Panc1 (cell line): ENCODE data around the gene TMEM108. TPM values are rescaled to one million over a fixed set of nuclear protein-coding genes. Genes with fewer than 3 reads are reported as not detected.

Experiments used
- ATAC-seq: fragments of 200-7000 bp; cut with Tn5 transposase; 2 replicates; pipeline ENCODE4 v1.9.1; 2020; ENCODE audit warnings: mild to moderate bottlenecking, moderate library complexity
- BruUV-seq: library from RNA; stranded (reverse); fragments of 400-500 nt; replicated peaks from 2 replicates; lab custom pipeline; 2021; lab: Mats Ljungman, UMichigan
- CTCF ChIA-PET: fragments of 300-600 bp; sonication (Branson Sonifier 250); formaldehyde crosslinking; loops from one replicate; lab custom pipeline; 2022; ENCODE audit warnings: antibody characterized with exemption; lab: Charles Lee
- POLR2A ChIA-PET: fragments of 300-600 bp; sonication (Branson Sonifier 250); formaldehyde crosslinking; loops from one replicate; lab custom pipeline; 2022; ENCODE audit warnings: antibody characterized with exemption; lab: Charles Lee
- DNase-seq: peaks from one replicate; pipeline ENCODE4 v3.0.0-alpha.2; 2010; ENCODE audit warnings: low read depth, low spot score
- H3K27ac ChIP-seq: 2 replicates; pipeline ENCODE4 v1.5.1; 2011; ENCODE audit warnings: mild to moderate bottlenecking, low read length, inconsistent platforms
- H3K27me3 ChIP-seq: fragments of 200-500 bp; sonication (Bioruptor generic); 2 replicates; pipeline ENCODE4 v1.6.0; 2014; ENCODE audit warnings: low read length, inconsistent platforms; ENCODE audit not compliant: control insufficient read depth, insufficient read depth
- H3K36me3 ChIP-seq: fragments of 200-500 bp; sonication (Bioruptor generic); 2 replicates; pipeline ENCODE4 v1.5.1; 2014; ENCODE audit warnings: inconsistent platforms, mild to moderate bottlenecking, low read length, moderate library complexity; ENCODE audit not compliant: control insufficient read depth, insufficient read depth
- H3K4me1 ChIP-seq: 2 replicates; pipeline ENCODE4 v1.5.1; 2011; ENCODE audit warnings: inconsistent platforms, mild to moderate bottlenecking, low read length, moderate library complexity; ENCODE audit not compliant: control insufficient read depth, insufficient read depth
- H3K4me3 ChIP-seq, 2 experiments: 2 replicates each; pipeline ENCODE4 v1.5.1; 2011 to 2012; ENCODE audit warnings: low read depth in 2 of 2, low read length in 2 of 2, mild to moderate bottlenecking in 2 of 2, inconsistent platforms in 1 of 2, moderate library complexity in 1 of 2
- H3K9me3 ChIP-seq: fragments of 200-500 bp; sonication (Bioruptor generic); 2 replicates; pipeline ENCODE4 v1.5.1; 2014; ENCODE audit warnings: low read depth, mild to moderate bottlenecking, inconsistent platforms, low read length, moderate library complexity; ENCODE audit not compliant: control insufficient read depth, insufficient read depth
- CTCF ChIP-seq: fragments of 450-650 bp; IDR thresholded peaks from 2 replicates; pipeline ENCODE4 v1.5.1; 2017; ENCODE audit warnings: mild to moderate bottlenecking
- POLR2AphosphoS5 ChIP-seq: IDR thresholded peaks from 2 replicates; pipeline ENCODE4 v1.6.1; 2012; ENCODE audit warnings: mild to moderate bottlenecking, low read depth, low read length, moderate library complexity
- SIN3A ChIP-seq: IDR thresholded peaks from 2 replicates; pipeline ENCODE4 v1.6.1; 2012; ENCODE audit warnings: low read depth, mild to moderate bottlenecking, low read length, moderate library complexity, borderline replicate concordance; ENCODE audit not compliant: insufficient read depth
- TCF7L2 ChIP-seq: IDR thresholded peaks from 2 replicates; pipeline ENCODE4 v1.6.1; 2011; ENCODE audit warnings: mild to moderate bottlenecking, low read depth, low read length, inconsistent platforms
- in situ Hi-C: cut with HindIII; loops from 2 replicates; pipeline ENCODE4 v1.10.0; 2016; ENCODE audit warnings: low sequenced_read_pairs, low pct_unique_long_range_greater_than_20kb
- intact Hi-C: fragments of 100-400 bp; cut with micrococcal nuclease; formaldehyde crosslinking; loops from one replicate; pipeline ENCODE4 v1.10.0; 2022; ENCODE audit not compliant: unreplicated experiment
- total RNA-seq: library from RNA; stranded (reverse); gene quantifications from one replicate; pipeline ENCODE4 v1.2.1, GENCODE V29; 2021; ENCODE audit not compliant: unreplicated experiment
- TF ChIP-seq, protein P1 (sequence below), 2 experiments: IDR thresholded peaks; 2 replicates each; pipeline ENCODE4 v1.6.1; 2011 to 2012; ENCODE audit warnings: low read depth in 2 of 2, control low read depth in 1 of 2, low read length in 1 of 2, mild to moderate bottlenecking in 1 of 2, moderate library complexity in 1 of 2; ENCODE audit not compliant: insufficient read depth in 1 of 2

Gene TMEM108
- total RNA-seq, 1 experiment from 2014 or later = 0.41 TPM

GRCh38 chr3:133296981-133297380 lies 258.8 kb downstream of the TMEM108 start:
- POLR2A ChIA-PET = interaction anchor here (0.6 kb wide), 1 partner anchor 14 kb away, joined by 5 read pairs; no protein-coding TSS in a partner anchor
- intact Hi-C loops (no loop called here), in situ Hi-C loops (no loop called here)
- CTCF ChIA-PET = interaction anchor here (0.5 kb wide), 1 partner anchor 72 kb away, joined by 3 read pairs; no protein-coding TSS in a partner anchor
- no peak for DNase-seq
- Histone ChIP-seq H3K36me3 (no peaks in the 10 kb centered on the region), H3K4me1 (peaks cover 3% of the 10 kb centered on the region; the same call in 1 of the 2 replicates), H3K9me3 (no peaks in the 10 kb centered on the region), H3K27me3 (peaks cover 7% of the 10 kb centered on the region), H3K27ac (no peak overlapping the region), H3K4me3 (no peak overlapping the region)
- no peak for ATAC-seq
- no TSS peak for BruUV-seq
- TF ChIP-seq POLR2AphosphoS5 = no peak
- TF ChIP-seq, protein P1, sequence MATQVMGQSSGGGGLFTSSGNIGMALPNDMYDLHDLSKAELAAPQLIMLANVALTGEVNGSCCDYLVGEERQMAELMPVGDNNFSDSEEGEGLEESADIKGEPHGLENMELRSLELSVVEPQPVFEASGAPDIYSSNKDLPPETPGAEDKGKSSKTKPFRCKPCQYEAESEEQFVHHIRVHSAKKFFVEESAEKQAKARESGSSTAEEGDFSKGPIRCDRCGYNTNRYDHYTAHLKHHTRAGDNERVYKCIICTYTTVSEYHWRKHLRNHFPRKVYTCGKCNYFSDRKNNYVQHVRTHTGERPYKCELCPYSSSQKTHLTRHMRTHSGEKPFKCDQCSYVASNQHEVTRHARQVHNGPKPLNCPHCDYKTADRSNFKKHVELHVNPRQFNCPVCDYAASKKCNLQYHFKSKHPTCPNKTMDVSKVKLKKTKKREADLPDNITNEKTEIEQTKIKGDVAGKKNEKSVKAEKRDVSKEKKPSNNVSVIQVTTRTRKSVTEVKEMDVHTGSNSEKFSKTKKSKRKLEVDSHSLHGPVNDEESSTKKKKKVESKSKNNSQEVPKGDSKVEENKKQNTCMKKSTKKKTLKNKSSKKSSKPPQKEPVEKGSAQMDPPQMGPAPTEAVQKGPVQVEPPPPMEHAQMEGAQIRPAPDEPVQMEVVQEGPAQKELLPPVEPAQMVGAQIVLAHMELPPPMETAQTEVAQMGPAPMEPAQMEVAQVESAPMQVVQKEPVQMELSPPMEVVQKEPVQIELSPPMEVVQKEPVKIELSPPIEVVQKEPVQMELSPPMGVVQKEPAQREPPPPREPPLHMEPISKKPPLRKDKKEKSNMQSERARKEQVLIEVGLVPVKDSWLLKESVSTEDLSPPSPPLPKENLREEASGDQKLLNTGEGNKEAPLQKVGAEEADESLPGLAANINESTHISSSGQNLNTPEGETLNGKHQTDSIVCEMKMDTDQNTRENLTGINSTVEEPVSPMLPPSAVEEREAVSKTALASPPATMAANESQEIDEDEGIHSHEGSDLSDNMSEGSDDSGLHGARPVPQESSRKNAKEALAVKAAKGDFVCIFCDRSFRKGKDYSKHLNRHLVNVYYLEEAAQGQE (IDR thresholded peaks at IDR 0.05; ENCODE audit: insufficient read depth in 1 of 2, low read depth in 2 of 2, low read length in 1 of 2) = no peak
- no peak for TF ChIP-seq SIN3A
- no peak for TF ChIP-seq TCF7L2
- TF ChIP-seq CTCF = no peak

DNA sequence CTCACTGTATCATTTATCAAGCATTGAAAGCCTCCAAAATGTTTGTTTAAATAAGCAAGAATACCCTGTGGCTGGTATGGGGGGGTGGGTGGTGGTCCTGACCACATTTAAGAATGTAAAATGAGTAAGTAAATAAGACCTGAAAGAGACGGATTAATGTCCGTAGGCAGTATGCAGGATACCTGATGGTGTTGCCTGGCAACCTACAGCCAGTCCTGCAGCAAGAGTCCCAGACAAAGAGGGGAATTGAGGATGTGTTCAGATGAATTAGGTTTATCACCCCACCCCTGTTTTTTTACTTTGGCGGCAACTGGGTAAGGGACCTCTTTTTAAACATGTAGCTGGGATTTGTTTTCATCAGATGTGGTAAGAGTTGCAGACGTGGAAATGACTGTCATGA lies 261.9 kb downstream of the TMEM108 start:
- Histone ChIP-seq H3K27ac (no peak overlapping the region), H3K27me3 (peaks cover 7% of the 10 kb centered on the region), H3K9me3 (no peaks in the 10 kb centered on the region), H3K4me3 (no peak overlapping the region), H3K36me3 (no peaks in the 10 kb centered on the region), H3K4me1 (peaks cover 3% of the 10 kb centered on the region; the same call in 1 of the 2 replicates)
- TF ChIP-seq SIN3A = no peak
- TF ChIP-seq, protein P1 (IDR thresholded peaks at IDR 0.05; ENCODE audit: insufficient read depth in 1 of 2, low read depth in 2 of 2, low read length in 1 of 2) = no peak
- TF ChIP-seq CTCF = no peak
- TF ChIP-seq POLR2AphosphoS5 = no peak
- TF ChIP-seq TCF7L2 = no peak
- ChIA-PET CTCF (no interaction called here), POLR2A (no interaction called here)
- in situ Hi-C loops (no loop called here), intact Hi-C loops (no loop called here)
- BruUV-seq = no TSS peak
- DNase-seq = no peak
- no peak for ATAC-seq
